OCI-LY1 (cell line): Measurements from ENCODE around the gene SBK3.

Experiments used
- H2AFZ ChIP-seq: fragments of 200-600 bp; sonication (generic), shearing (Covaris generic); 2 replicates; pipeline ENCODE4 v1.6.0; 2014; ENCODE audit warnings: antibody characterized with exemption, mild to moderate bottlenecking, low read length
- H3F3A ChIP-seq: fragments of 200-600 bp; sonication (generic), shearing (Covaris generic); 2 replicates; pipeline ENCODE4 v1.6.0; 2014; ENCODE audit warnings: mild to moderate bottlenecking, antibody characterized with exemption, low read length, moderate library complexity; ENCODE audit not compliant: insufficient read depth
- H3K27ac ChIP-seq: fragments of 200-600 bp; sonication (generic); 2 replicates; pipeline ENCODE4 v1.5.1; 2014; ENCODE audit warnings: low read length, mixed run types, mild to moderate bottlenecking, low read depth; ENCODE audit not compliant: poor library complexity, severe bottlenecking
- H3K27me3 ChIP-seq: fragments of 200-600 bp; sonication (generic); 2 replicates; pipeline ENCODE4 v1.6.0; 2014; ENCODE audit warnings: antibody characterized with exemption, mild to moderate bottlenecking, low read length, moderate library complexity; ENCODE audit not compliant: insufficient read depth
- H3K36me3 ChIP-seq: fragments of 200-600 bp; sonication (generic); 2 replicates; pipeline ENCODE4 v1.6.1; 2014; ENCODE audit warnings: mild to moderate bottlenecking, antibody characterized with exemption, low read length, moderate library complexity, mixed read lengths; ENCODE audit not compliant: insufficient read depth
- H3K4me1 ChIP-seq: fragments of 200-600 bp; sonication (generic); 2 replicates; pipeline ENCODE4 v1.5.1; 2014; ENCODE audit warnings: mild to moderate bottlenecking, low read length, moderate library complexity; ENCODE audit not compliant: insufficient read depth, severe bottlenecking
- H3K4me2 ChIP-seq: fragments of 200-600 bp; sonication (generic), shearing (Covaris generic); 2 replicates; pipeline ENCODE4 v1.6.1; 2014; ENCODE audit warnings: low read length
- H3K4me3 ChIP-seq: fragments of 200-600 bp; sonication (generic); 2 replicates; pipeline ENCODE4 v1.5.1; 2014; ENCODE audit warnings: low read length, low read depth, mild to moderate bottlenecking, mixed read lengths; ENCODE audit not compliant: poor library complexity, severe bottlenecking
- H3K79me2 ChIP-seq: fragments of 200-600 bp; shearing (Covaris generic); 2 replicates; pipeline ENCODE4 v1.6.1; 2016; ENCODE audit warnings: mixed run types, low read length, mixed read lengths; ENCODE audit not compliant: insufficient read depth
- H3K9ac ChIP-seq: fragments of 200-600 bp; sonication (generic), shearing (Covaris generic); 2 replicates; pipeline ENCODE4 v1.6.1; 2014; ENCODE audit warnings: mild to moderate bottlenecking, low read length, mixed read lengths
- H3K9me2 ChIP-seq: fragments of 200-600 bp; sonication (generic), shearing (Covaris generic); 2 replicates; pipeline ENCODE4 v1.6.1; 2014; ENCODE audit warnings: low read depth, mild to moderate bottlenecking, low read length, mixed read lengths
- H3K9me3 ChIP-seq: fragments of 200-600 bp; shearing (Covaris generic); 2 replicates; pipeline ENCODE4 v1.6.1; 2014; ENCODE audit warnings: low read length, mixed read lengths
- H4K20me1 ChIP-seq: fragments of 200-600 bp; sonication (generic), shearing (Covaris generic); 2 replicates; pipeline ENCODE4 v1.6.0; 2016; ENCODE audit warnings: mild to moderate bottlenecking, low read length; ENCODE audit not compliant: insufficient read depth
- EZH2 ChIP-seq: fragments of 200-600 bp; sonication (generic), shearing (Covaris generic); IDR thresholded peaks from 2 replicates; pipeline ENCODE4 v1.8.0; 2017; ENCODE audit warnings: borderline replicate concordance, mixed run types, mild to moderate bottlenecking, antibody characterized with exemption, low read length, moderate library complexity, mixed read lengths
- TF ChIP-seq, protein P1 (sequence below): fragments of 200-600 bp; sonication (generic), shearing (Covaris generic); IDR thresholded peaks from 2 replicates; pipeline ENCODE4 v1.5.1; 2017; ENCODE audit warnings: mild to moderate bottlenecking, antibody characterized with exemption, low read length, moderate library complexity, mixed read lengths

The SBK3 gene

DNA sequence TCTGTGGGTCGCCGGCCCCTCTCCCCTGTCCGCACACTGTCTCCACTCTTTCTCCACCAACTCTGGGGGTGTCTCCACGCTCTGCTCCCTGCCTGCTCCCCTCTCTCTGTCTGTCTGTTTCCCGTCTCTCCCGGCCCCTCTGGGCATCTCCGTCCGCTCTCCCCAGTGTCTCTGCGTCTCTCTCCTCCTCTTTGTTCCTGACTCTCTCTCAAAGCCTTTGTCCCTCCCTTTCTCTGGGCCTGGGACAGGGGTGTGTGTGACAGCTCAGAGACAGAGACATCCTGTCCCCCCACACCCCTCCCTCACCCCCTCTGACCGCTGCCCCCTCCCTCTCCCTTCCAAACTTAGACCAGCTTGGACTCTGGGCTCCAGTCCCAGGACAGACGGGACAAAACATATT, 668 bp upstream of the SBK3 start:
- Histone ChIP-seq H3K9ac (no peak overlapping the region), H3K9me3 (no peaks in the 10 kb centered on the region), H3K4me2 (no peak overlapping the region), H3K4me1 (no peaks in the 10 kb centered on the region), H3K27ac (no peak overlapping the region), H3K79me2 (no peaks in the 10 kb centered on the region), H3K4me3 (no peak overlapping the region), H3K9me2 (no peaks in the 10 kb centered on the region), H3K36me3 (no peaks in the 10 kb centered on the region), H2AFZ (no peak overlapping the region), H3K27me3 (peaks cover 9% of the 10 kb centered on the region; the same call in 1 of the 2 replicates), H3F3A (no peaks in the 10 kb centered on the region), H4K20me1 (no peaks in the 10 kb centered on the region)
- TF ChIP-seq, protein P1, sequence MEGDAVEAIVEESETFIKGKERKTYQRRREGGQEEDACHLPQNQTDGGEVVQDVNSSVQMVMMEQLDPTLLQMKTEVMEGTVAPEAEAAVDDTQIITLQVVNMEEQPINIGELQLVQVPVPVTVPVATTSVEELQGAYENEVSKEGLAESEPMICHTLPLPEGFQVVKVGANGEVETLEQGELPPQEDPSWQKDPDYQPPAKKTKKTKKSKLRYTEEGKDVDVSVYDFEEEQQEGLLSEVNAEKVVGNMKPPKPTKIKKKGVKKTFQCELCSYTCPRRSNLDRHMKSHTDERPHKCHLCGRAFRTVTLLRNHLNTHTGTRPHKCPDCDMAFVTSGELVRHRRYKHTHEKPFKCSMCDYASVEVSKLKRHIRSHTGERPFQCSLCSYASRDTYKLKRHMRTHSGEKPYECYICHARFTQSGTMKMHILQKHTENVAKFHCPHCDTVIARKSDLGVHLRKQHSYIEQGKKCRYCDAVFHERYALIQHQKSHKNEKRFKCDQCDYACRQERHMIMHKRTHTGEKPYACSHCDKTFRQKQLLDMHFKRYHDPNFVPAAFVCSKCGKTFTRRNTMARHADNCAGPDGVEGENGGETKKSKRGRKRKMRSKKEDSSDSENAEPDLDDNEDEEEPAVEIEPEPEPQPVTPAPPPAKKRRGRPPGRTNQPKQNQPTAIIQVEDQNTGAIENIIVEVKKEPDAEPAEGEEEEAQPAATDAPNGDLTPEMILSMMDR: no peak
- no peak for TF ChIP-seq EZH2

DNA sequence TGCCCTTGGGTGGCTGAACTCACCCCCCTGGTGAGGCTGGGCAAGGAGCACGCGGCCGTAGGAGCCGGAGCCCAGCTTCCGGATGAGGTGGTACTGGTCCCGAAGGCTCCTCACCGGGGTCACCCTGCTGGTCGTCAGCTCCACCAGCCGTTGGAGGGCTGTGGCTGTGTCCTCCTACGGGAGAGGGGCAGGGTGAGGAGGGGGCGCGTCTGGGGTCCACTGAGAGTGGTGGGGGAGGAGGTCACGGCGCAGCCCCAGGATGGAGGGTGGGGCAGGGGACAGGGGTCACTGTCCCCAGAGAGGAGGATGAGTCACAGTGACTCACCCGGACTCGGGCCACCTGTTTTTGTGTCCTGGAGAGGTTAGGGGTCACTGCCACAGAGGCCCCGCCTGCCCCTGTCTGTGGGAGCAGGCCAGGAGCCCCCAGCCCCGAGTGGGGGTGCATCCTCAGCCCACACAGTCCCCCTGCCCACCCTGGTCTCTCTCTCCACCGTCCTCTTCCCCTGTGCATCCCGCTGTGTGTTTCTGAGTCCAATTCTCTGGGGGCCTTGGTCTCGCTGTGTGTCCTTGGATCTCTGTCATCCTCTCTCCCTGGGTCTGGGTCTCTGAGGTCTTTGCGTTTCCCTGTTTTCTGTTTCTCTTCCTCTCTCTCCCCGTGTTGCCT, 435 bp downstream of the SBK3 start:
- Histone ChIP-seq H3K27ac (no peak overlapping the region), H3K4me2 (no peak overlapping the region), H3K36me3 (no peaks in the 10 kb centered on the region), H3K27me3 (peaks cover 9% of the 10 kb centered on the region; the same call in 1 of the 2 replicates), H4K20me1 (no peaks in the 10 kb centered on the region), H3F3A (no peaks in the 10 kb centered on the region), H3K4me1 (no peaks in the 10 kb centered on the region), H3K9me3 (no peaks in the 10 kb centered on the region), H3K79me2 (no peaks in the 10 kb centered on the region), H3K9ac (no peak overlapping the region), H3K4me3 (no peak overlapping the region), H3K9me2 (no peaks in the 10 kb centered on the region), H2AFZ (no peak overlapping the region)
- no peak for TF ChIP-seq EZH2
- TF ChIP-seq, protein P1: no peak

DNA sequence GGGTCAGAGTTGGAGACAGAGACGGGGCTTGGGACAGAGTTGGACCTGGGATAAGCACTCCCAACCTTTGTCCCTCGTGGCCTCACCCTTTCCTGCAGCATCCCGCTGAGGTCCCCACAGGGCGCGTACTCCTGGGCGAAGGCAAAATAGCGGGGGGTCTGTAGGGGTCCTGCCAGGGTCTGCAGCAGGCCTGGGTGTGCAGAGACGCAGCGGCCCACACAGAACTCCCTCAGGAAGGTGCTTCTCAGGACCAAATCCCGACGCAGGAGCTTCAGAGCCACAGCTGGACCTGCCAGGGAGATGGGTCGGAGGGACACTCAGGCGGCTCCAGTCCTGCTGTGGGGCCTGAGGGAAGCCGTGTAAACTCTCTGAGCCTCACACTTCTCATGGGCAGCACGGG, 1.3 kb downstream of the SBK3 start:
- Histone ChIP-seq H3F3A (no peaks in the 10 kb centered on the region), H3K9me2 (no peaks in the 10 kb centered on the region), H3K4me2 (no peak overlapping the region), H3K79me2 (no peaks in the 10 kb centered on the region), H3K9me3 (no peaks in the 10 kb centered on the region), H3K4me3 (no peak overlapping the region), H3K36me3 (no peaks in the 10 kb centered on the region), H4K20me1 (no peaks in the 10 kb centered on the region), H3K9ac (no peak overlapping the region), H3K27ac (no peak overlapping the region), H3K4me1 (no peaks in the 10 kb centered on the region), H2AFZ (no peak overlapping the region), H3K27me3 (peaks cover 9% of the 10 kb centered on the region; the same call in 1 of the 2 replicates)
- no peak for TF ChIP-seq EZH2
- TF ChIP-seq, protein P1: no peak
